ENCODE results near the gene HPSE2. TPM values are rescaled to one million over a fixed set of nuclear protein-coding genes. Genes with fewer than 3 reads are reported as not detected.

The HPSE2 gene
- total RNA-seq, 1 experiment from 2014 or later = 0.20 TPM

- H3K79me1 ChIP-seq (ENCODE audit: insufficient read depth, low read depth, low read length, poor library complexity, severe bottlenecking) = no peaks in the 10 kb centered on the region
- H3K23ac ChIP-seq (ENCODE audit: insufficient read length, low read depth, low read length) = no peak overlapping the region
- Mint-ChIP-seq H3K36me3 (ENCODE audit: insufficient read depth in 1 of 3, low read depth in 3 of 3) (peaks cover 6 to 23% (median 11%) of the 10 kb centered on the region in 3 experiments), H3K9me3 (peaks cover 15 to 24% of the 10 kb centered on the region in 2 experiments), H3K27ac (no peak overlapping the region), H3K4me3 (no peak overlapping the region), H3K27me3 (ENCODE audit: low read depth) (no peaks in the 10 kb centered on the region), H3K4me1 (no peaks in the 10 kb centered on the region)
- H3K14ac ChIP-seq (ENCODE audit: insufficient read depth, low read length) = no peak overlapping the region
- TF ChIP-seq CTCF (conservative IDR thresholded peaks at IDR 0.05) = no peak
- no peak for DNase-seq
- no peak overlapping the region for H3T11ph ChIP-seq (ENCODE audit: low read length)
- H3K4ac ChIP-seq (ENCODE audit: low read depth, low read length) = no peak overlapping the region
- H3K79me2 ChIP-seq (ENCODE audit: insufficient read depth, low read length) = no peaks in the 10 kb centered on the region
- H4K91ac ChIP-seq (ENCODE audit: insufficient read length, low read depth, low read length) = no peak overlapping the region
- no peak overlapping the region for H2AFZ ChIP-seq (ENCODE audit: low read length)
- H3K23me2 ChIP-seq (ENCODE audit: insufficient read length, low read depth, low read length, poor library complexity, severe bottlenecking) = no peaks in the 10 kb centered on the region
- no peak overlapping the region for H3K4me2 ChIP-seq (ENCODE audit: insufficient read depth, insufficient read length, low read length)
- no peak overlapping the region for H2BK5ac ChIP-seq (ENCODE audit: insufficient read length, low read length)
- H3K9ac ChIP-seq (ENCODE audit: extremely low read depth, insufficient read length, low read length) = no peak overlapping the region
- no peak overlapping the region for H2BK12ac ChIP-seq (ENCODE audit: insufficient read length, low read depth, low read length)
- no peak overlapping the region for H3K27ac ChIP-seq (ENCODE audit: insufficient read length, low read depth, low read length)
- H4K20me1 ChIP-seq (ENCODE audit: control insufficient read depth, insufficient read depth, insufficient read length) = no peaks in the 10 kb centered on the region
- H3K27me3 ChIP-seq (ENCODE audit: insufficient read depth, low read length) = no peaks in the 10 kb centered on the region
- no peaks in the 10 kb centered on the region for H3K4me1 ChIP-seq (ENCODE audit: insufficient read depth, low read length)
- WGBS (ENCODE audit: extremely low coverage, insufficient read length, low lambda C conversion rate) = no CpG with 5 or more reads among the region's 2 CpGs
- H2BK20ac ChIP-seq (ENCODE audit: low read depth, low read length, poor library complexity, severe bottlenecking) = no peak overlapping the region
- H2BK120ac ChIP-seq (ENCODE audit: low read depth, low read length, poor library complexity, severe bottlenecking) = no peak overlapping the region
- H4K5ac ChIP-seq (ENCODE audit: insufficient read length, low read depth, low read length) = no peak overlapping the region
- H3K9me3 ChIP-seq (ENCODE audit: control insufficient read depth, low read depth, low read length) = no peaks in the 10 kb centered on the region
- no peak overlapping the region for H2BK15ac ChIP-seq (ENCODE audit: low read depth, low read length)
- H4K8ac ChIP-seq (replicated peaks; ENCODE audit: insufficient read length, low read depth, low read length) = no peak overlapping the region
- no peak overlapping the region for H2AK5ac ChIP-seq (ENCODE audit: insufficient read length, low read length)
- H3K56ac ChIP-seq (ENCODE audit: insufficient read length, low read depth, low read length) = no peak overlapping the region
- no peak overlapping the region for H3K18ac ChIP-seq (ENCODE audit: insufficient read length, low read depth, low read length)
These were observed 639.2 kb downstream of the HPSE2 start for GRCh38 chr10:98596404-98596803.
